HG02973 (cell line): ENCODE measurements around the gene RALBP1.

Experiments
- ATAC-seq: cut with Tn5 transposase; IDR thresholded peaks from one replicate; pipeline ENCODE4 v1.9.1; 2021; ENCODE audit warnings: moderate library complexity; ENCODE audit not compliant: unreplicated experiment

RALBP1 gene

GRCh38 chr18:9506046-9506792, 30.9 kb downstream of the RALBP1 start:
- no peak for ATAC-seq

- no peak for ATAC-seq
These were observed 32.3 kb downstream of the RALBP1 start for GRCh38 chr18:9507565-9508088.

DNA sequence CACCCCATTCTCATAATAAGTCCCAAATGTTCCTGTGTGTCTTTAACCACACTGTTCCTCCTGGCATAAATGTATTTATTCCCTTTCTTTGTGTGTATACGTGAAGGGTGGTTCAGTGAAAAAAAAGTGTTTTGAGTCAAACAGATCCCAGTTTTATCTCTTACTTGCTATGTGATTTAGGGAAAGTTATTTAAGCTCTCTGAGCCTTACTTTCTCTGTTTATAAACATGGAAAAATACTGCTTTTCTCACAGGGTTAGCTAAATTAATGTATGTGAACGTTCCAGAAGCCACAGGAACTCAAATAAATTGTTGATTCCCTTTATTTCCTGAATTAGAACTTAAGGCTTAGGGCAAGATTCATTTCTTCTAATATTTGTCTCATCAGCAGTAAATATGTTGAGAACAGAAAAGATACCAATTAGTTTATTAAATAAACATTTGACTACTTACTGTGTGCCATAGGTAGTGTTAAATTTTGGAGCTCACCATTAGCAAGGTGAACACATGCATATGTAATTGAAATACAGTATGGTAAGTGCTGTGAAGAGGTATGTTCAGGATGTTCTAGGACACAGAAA, 33.2 kb downstream of the RALBP1 start:
- no peak for ATAC-seq

- no peak for ATAC-seq
These were observed 38.7 kb downstream of the RALBP1 start for GRCh38 chr18:9513971-9514512.

- no peak for ATAC-seq
These were observed 41.2 kb downstream of the RALBP1 start for GRCh38 chr18:9516437-9517064.

DNA sequence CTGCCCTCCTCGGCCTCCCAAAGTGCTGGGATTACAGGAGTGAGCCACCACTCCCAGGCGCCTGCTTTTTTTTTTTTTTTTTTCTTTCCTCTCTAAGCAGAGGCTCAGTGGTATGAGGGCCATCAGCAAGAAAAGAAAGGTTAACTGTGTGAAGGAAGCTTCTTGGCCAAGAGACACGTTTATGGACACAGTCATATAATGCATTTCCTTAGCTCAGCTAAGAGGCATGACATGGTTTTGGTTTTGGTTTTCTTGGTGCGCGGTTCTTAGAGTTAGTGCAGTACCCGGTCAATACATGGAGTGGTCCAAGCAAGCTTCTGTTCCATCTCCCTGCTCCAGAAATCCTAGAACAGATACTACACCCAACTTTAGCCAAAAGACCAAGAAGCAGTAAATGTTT, 42.6 kb downstream of the RALBP1 start:
- no peak for ATAC-seq

DNA sequence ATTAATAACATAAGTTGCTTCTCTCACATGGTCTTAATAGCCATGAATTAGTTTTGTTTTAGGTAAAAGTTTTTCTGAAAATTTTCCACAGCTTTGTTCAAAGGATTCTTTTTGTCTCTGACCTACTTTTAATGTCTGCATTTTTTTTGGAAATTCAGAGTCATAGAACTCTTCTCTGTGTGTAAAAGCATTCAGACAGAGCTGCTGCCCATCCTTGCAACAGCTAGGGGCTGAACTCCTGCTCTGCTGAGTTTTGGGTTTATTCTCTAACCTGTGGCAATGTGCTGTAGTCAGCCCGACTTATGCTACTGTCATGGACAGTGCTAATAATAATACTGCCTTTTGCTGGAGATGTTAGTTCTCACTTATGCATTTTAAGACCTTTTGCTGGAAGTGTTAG, 44.1 kb downstream of the RALBP1 start:
- no peak for ATAC-seq

- ATAC-seq = no peak
These were observed 45.4 kb downstream of the RALBP1 start for GRCh38 chr18:9520666-9521065.

DNA sequence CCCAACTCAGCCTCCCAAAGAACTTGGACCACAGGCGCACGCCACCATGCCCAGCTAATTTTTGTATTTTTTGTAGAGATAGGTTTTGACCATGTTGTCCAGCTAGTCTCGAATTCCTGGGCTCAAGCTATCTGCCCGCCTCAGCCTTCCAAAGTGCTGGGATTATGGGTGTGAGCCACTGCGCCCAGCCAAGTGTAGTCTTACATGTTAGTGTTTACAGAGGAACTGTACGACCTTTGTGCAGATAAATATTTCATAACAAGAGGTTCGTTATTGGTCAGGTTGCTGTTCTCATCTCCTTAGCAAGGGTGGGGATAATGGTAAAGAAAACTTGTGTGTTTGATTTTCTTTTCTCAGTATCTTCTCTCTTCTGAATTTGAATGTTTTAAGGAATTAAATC, 46.5 kb downstream of the RALBP1 start:
- no peak for ATAC-seq

- ATAC-seq = no peak
These were observed 47.6 kb downstream of the RALBP1 start for GRCh38 chr18:9522952-9523351.

- no peak for ATAC-seq
These were observed 51.1 kb downstream of the RALBP1 start for GRCh38 chr18:9526458-9526857.

- ATAC-seq = no peak
These were observed 55.1 kb downstream of the RALBP1 start for GRCh38 chr18:9530226-9531009.

- no peak for ATAC-seq
These were observed 56.6 kb downstream of the RALBP1 start for GRCh38 chr18:9531791-9532410.

GRCh38 chr18:9534844-9535243, 59.5 kb downstream of the RALBP1 start:
- ATAC-seq = no peak

- ATAC-seq = no peak
These were observed 60.2 kb downstream of the RALBP1 start for GRCh38 chr18:9535430-9535991.

DNA sequence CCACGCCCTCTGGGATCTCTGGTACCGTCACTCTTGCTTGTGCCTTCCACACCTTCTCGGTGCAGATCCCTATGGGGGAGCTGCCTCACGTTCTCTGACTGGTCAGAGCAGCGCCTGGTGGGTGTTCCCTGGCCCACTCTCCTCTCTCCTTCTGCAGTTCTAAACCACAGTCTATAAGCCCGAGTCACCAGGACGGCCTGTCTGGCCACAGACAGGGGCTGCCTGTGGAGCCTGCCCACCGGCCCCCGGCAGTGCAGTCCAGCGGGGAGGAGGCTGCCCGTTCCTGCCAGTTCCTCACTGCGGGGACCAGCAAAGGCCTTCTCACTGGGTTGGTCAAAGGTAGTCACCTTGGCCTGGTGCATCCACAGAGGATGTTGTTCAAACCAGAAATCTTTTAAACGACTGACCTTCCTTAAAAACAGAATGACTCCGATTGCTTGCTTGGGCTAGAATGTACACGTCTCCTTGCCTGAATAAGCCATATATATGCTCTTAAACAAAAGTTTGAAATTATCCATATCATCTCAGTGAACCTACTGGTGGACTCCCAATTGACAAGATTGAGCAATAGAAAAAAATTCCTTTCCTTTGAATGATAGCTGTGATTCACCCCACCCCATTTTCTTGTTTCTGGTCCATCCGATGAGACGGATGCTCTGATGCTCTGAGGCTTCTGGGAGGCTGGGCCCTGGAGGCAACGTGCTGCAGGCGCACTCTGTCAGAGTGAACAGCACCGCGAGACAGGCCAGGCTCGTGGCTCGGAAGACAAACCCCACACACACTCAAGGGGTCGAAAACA, 61.2 kb downstream of the RALBP1 start:
- ATAC-seq = no peak

DNA sequence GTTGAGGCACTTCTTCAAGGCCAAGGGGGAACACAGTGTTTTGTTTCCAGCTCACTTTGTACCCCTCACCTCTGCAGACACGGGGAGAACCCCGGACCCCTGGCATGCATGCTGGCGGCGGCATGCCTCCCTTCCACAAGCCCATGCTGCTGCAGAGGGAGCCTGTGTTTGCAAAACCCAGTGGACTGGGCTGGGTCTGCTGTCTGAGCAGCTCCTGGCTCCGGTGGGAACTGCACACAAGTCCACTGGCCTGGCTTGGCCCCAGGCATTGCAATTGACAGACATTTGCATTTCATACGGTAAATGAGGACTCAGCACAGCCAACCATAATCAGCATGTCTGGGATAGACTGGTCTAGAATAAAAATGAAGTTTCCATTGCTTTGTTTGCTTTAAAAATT, 62.4 kb downstream of the RALBP1 start:
- no peak for ATAC-seq

DNA sequence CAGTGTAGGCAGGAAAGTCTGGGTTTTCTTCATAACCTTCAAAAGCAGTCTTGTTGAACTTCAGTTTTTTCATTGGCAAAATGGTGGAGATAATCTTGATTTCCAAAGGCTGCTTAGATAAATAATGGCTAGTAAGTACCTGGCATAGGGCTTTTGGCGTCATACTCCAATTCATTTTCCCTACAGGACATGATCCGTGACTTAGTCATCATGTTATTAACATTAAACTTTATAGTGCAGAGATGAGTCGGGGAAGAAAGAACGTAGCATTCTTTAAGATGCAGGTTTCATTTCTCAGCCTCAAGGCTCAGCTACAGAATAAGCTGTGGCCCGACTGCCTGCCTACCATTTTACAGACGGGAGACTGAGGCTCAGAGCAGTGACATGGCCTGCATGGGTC, 64.0 kb downstream of the RALBP1 start:
- no peak for ATAC-seq

DNA sequence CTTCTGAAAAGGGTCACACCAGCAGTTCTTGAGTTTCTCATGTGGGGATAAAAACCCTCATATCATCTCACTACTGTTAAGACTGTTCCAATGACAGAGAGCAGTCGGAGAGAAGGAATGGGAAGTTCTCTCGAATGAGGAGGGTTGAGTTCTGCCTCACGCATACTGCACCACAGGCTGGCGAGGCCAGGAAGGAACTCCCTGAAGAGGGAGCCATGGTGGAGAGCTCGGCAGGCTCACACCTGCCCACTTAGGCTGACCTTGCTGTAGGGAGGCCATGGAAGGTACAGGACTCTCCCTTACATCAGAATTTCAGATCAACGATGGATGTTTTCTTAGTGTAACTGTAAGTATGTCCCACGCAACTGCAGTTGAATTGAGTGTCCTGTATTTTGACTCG, 64.6 kb downstream of the RALBP1 start:
- ATAC-seq = no peak

GRCh38 chr18:9542924-9543323, 67.6 kb downstream of the RALBP1 start:
- ATAC-seq = no peak
